Tibial nerve (tissue), 4 donors: Measurements from ENCODE around the gene PTPRG. TPM values are rescaled to one million over a fixed set of nuclear protein-coding genes. Genes with fewer than 3 reads are reported as not detected.

Source experiments
- DNase-seq, 2 donors: peaks; one replicate each; pipeline ENCODE4 v3.0.0-alpha.2; 2019; ENCODE audit warnings: low spot score in 2 of 2
- H3K27ac ChIP-seq, 4 donors: fragments of 200-600 bp; sonication (generic) in 3 of 4; one replicate each; pipeline ENCODE4 v1.5.1; 2017 to 2019; ENCODE audit warnings: mild to moderate bottlenecking in 1 of 4
- H3K27me3 ChIP-seq, 2 donors: fragments of 200-600 bp; sonication (generic) in 1 of 2; one replicate each; pipeline versions ENCODE4 v1.5.1 to v1.6.0; 2017 to 2019
- H3K36me3 ChIP-seq, 3 donors: fragments of 200-600 bp; sonication (generic); one replicate each; pipeline ENCODE4 v1.5.1; 2018 to 2019
- H3K4me1 ChIP-seq, 4 donors: fragments of 200-600 bp; sonication (generic) in 3 of 4; one replicate each; pipeline ENCODE4 v1.5.1; 2017 to 2019
- H3K4me3 ChIP-seq, 4 donors: fragments of 200-600 bp; sonication (generic) in 3 of 4; one replicate each; pipeline ENCODE4 v1.5.1; 2017 to 2019; ENCODE audit warnings: mild to moderate bottlenecking in 1 of 4, moderate library complexity in 1 of 4
- H3K9me3 ChIP-seq, 4 donors: fragments of 200-600 bp; sonication (generic) in 3 of 4; one replicate each; pipeline ENCODE4 v1.5.1; 2017 to 2019
- EP300 ChIP-seq, 2 donors: sonication (generic); formaldehyde crosslinking; IDR thresholded peaks; one replicate each; pipeline ENCODE4 v1.6.1; 2017; ENCODE audit warnings: antibody characterized with exemption in 2 of 2, mild to moderate bottlenecking in 1 of 2
- POLR2A ChIP-seq, 2 donors: fragments of 450-650 bp; IDR thresholded peaks; one replicate each; pipeline ENCODE4 v1.6.1; 2017; ENCODE audit warnings: antibody characterized with exemption in 2 of 2, mild to moderate bottlenecking in 2 of 2, moderate library complexity in 2 of 2
- WGBS, 2 donors: methylation state at CpG; one replicate each; pipeline ENCODE4 v1.1.5; 2018; 5-methylcytosine and 5-hydroxymethylcytosine counted together
- total RNA-seq, 4 donors: library from RNA; depleted of rRNA; stranded (reverse); fragments of >200 nt; gene quantifications; one replicate each; pipeline ENCODE4 v1.1.0, GENCODE V29; 2016
- TF ChIP-seq, protein P1 (sequence below), 5 experiments: fragments of 200-600 bp in 3 of 5; fragments of 450-650 bp in 2 of 5; sonication (generic) in 3 of 5; IDR thresholded peaks; one replicate each; pipeline ENCODE4 v1.5.1; 2016 to 2019; ENCODE audit warnings: antibody characterized with exemption in 5 of 5, mild to moderate bottlenecking in 3 of 5, moderate library complexity in 2 of 5

The PTPRG gene
- total RNA-seq, 4 donors from 2014 or later: 112 to 174 (median 121) TPM

GRCh38 chr3:61940236-61940635 is 378.9 kb downstream of the PTPRG start:
- no peaks in the 10 kb centered on the region for H3K36me3 ChIP-seq
- no peak overlapping the region for H3K27ac ChIP-seq
- H3K27me3 ChIP-seq: no peaks in the 10 kb centered on the region
- no peak overlapping the region for H3K4me3 ChIP-seq
- no peak for DNase-seq
- TF ChIP-seq EP300 (IDR thresholded peaks at IDR 0.05): no peak
- TF ChIP-seq POLR2A (IDR thresholded peaks at IDR 0.05): no peak
- TF ChIP-seq, protein P1, sequence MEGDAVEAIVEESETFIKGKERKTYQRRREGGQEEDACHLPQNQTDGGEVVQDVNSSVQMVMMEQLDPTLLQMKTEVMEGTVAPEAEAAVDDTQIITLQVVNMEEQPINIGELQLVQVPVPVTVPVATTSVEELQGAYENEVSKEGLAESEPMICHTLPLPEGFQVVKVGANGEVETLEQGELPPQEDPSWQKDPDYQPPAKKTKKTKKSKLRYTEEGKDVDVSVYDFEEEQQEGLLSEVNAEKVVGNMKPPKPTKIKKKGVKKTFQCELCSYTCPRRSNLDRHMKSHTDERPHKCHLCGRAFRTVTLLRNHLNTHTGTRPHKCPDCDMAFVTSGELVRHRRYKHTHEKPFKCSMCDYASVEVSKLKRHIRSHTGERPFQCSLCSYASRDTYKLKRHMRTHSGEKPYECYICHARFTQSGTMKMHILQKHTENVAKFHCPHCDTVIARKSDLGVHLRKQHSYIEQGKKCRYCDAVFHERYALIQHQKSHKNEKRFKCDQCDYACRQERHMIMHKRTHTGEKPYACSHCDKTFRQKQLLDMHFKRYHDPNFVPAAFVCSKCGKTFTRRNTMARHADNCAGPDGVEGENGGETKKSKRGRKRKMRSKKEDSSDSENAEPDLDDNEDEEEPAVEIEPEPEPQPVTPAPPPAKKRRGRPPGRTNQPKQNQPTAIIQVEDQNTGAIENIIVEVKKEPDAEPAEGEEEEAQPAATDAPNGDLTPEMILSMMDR (IDR thresholded peaks at IDR 0.05): no peak
- H3K9me3 ChIP-seq: no peaks in the 10 kb centered on the region
- H3K4me1 ChIP-seq: peaks cover 0 to 5% (median 0%) of the 10 kb centered on the region in 4 donors
- WGBS, 2 donors: 96 to 98% methylated on average over 2 of the region's 2 CpGs

DNA sequence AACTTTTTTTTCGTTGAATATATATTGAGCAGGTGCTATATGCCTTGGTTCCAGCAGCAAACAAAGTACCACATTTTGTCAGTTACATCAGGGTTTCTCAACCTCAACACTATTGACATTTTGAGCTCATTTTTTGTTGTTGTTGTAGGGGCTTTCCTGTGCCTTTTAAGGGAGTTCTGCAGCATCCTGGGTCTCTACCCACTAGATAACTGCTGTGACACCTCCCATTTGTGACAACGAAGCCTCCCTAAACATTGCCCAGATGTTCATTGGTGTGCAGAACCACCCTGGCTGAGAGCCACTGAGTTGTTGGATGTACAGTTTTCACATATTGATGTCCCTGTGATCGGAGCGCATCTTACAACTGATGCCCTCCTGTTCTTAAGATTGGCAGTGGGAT is 382.6 kb downstream of the PTPRG start:
- no peak for DNase-seq

GRCh38 chr3:61944726-61945125 is 383.4 kb downstream of the PTPRG start:
- Histone ChIP-seq H3K4me1 (peaks cover 0 to 8% (median 0%) of the 10 kb centered on the region in 4 donors), H3K4me3 (no peak overlapping the region), H3K36me3 (no peaks in the 10 kb centered on the region), H3K9me3 (no peaks in the 10 kb centered on the region), H3K27ac (no peak overlapping the region), H3K27me3 (no peaks in the 10 kb centered on the region)
- no peak for DNase-seq
- WGBS, 2 donors: 83 to 89% methylated on average over 6 of the region's 6 CpGs
- TF ChIP-seq, protein P1 (IDR thresholded peaks at IDR 0.05): no peak
- TF ChIP-seq POLR2A (IDR thresholded peaks at IDR 0.05) (no peak), EP300 (IDR thresholded peaks at IDR 0.05) (no peak)

More for the DNA sequence above, 382.6 kb downstream of the PTPRG start:
- Histone ChIP-seq H3K4me1 (peaks cover 0 to 4% (median 0%) of the 10 kb centered on the region in 4 donors), H3K36me3 (no peaks in the 10 kb centered on the region), H3K4me3 (no peak overlapping the region), H3K27ac (no peak overlapping the region), H3K9me3 (no peaks in the 10 kb centered on the region), H3K27me3 (no peaks in the 10 kb centered on the region)
- WGBS, 2 donors: 93 to 97% methylated on average over 4 of the region's 4 CpGs
- TF ChIP-seq EP300 (IDR thresholded peaks at IDR 0.05) (no peak), POLR2A (IDR thresholded peaks at IDR 0.05) (no peak)
- TF ChIP-seq, protein P1 (IDR thresholded peaks at IDR 0.05): no peak

DNA sequence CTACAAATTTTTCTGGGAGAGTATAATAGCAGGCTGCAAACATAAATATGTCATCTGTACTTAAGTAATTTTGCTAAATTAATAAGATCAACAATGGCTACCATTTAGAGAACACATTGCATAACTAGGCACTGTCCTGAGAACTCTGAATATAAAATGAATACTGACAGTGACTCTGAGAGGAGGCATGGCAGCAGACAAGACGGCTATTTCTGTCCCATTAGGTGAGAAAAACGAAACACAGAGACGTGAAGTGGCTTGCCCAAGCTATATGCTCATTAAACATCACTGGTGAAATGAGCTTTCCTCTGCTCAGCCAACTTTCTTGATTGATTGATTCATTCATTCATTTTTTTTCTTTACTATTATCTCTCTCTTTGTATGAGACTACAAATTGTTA is 384.3 kb downstream of the PTPRG start:
- no peaks in the 10 kb centered on the region for H3K9me3 ChIP-seq
- no peak overlapping the region for H3K4me3 ChIP-seq
- no peak for DNase-seq
- H3K4me1 ChIP-seq: peaks cover 0 to 10% (median 0%) of the 10 kb centered on the region in 4 donors
- no peaks in the 10 kb centered on the region for H3K27me3 ChIP-seq
- no peaks in the 10 kb centered on the region for H3K36me3 ChIP-seq
- no peak overlapping the region for H3K27ac ChIP-seq
- WGBS, 2 donors: 56 to 59% methylated on average over 3 of the region's 3 CpGs
- TF ChIP-seq, protein P1 (IDR thresholded peaks at IDR 0.05): no peak
- TF ChIP-seq EP300 (IDR thresholded peaks at IDR 0.05) (no peak), POLR2A (IDR thresholded peaks at IDR 0.05) (no peak)

GRCh38 chr3:61946570-61947324 is 385.4 kb downstream of the PTPRG start:
- Histone ChIP-seq H3K4me1 (peaks cover 0 to 14% (median 0%) of the 10 kb centered on the region in 4 donors), H3K9me3 (no peaks in the 10 kb centered on the region), H3K27ac (no peak overlapping the region), H3K36me3 (no peaks in the 10 kb centered on the region), H3K27me3 (no peaks in the 10 kb centered on the region), H3K4me3 (no peak overlapping the region)
- no peak for TF ChIP-seq EP300 (IDR thresholded peaks at IDR 0.05)
- TF ChIP-seq, protein P1 (IDR thresholded peaks at IDR 0.05): no peak
- TF ChIP-seq POLR2A (IDR thresholded peaks at IDR 0.05): no peak
- no peak for DNase-seq
- WGBS, 2 donors: 54 to 55% methylated on average over 7 of the region's 7 CpGs
